Adipose tissue (tissue), 3 donors: ENCODE data around the gene CMIP. TPM values are rescaled to one million over a fixed set of nuclear protein-coding genes. Genes with fewer than 3 reads are reported as not detected.
A peak's percentile ranks its signal among the peaks of the same experiment; 100 is the strongest.

Experiments used
- H3K27ac ChIP-seq: one replicate; pipeline ENCODE4 v1.5.1; 2013; ENCODE audit warnings: low read depth, low read length
- WGBS, 3 donors: extraction: QIAGEN DNeasy Blood & Tissue Kit; methylation state at CpG; one replicate each; pipeline ENCODE4 v1.1.7; 2013; 5-methylcytosine and 5-hydroxymethylcytosine counted together
- polyA plus RNA-seq, 3 donors: library from polyadenylated mRNA; stranded (reverse); fragments of 200-250 nt; gene quantifications; one replicate each; pipeline ENCODE4 v1.2.3, GENCODE V29; 2013
- donor health status: healthy with polysubstance abuse.
- donor health status: Bipolar disorder and iron deficiency.
- donor health status: healthy.

Gene CMIP
- polyA plus RNA-seq, 3 donors = 9.2 to 22.9 (median 13.3) TPM

DNA sequence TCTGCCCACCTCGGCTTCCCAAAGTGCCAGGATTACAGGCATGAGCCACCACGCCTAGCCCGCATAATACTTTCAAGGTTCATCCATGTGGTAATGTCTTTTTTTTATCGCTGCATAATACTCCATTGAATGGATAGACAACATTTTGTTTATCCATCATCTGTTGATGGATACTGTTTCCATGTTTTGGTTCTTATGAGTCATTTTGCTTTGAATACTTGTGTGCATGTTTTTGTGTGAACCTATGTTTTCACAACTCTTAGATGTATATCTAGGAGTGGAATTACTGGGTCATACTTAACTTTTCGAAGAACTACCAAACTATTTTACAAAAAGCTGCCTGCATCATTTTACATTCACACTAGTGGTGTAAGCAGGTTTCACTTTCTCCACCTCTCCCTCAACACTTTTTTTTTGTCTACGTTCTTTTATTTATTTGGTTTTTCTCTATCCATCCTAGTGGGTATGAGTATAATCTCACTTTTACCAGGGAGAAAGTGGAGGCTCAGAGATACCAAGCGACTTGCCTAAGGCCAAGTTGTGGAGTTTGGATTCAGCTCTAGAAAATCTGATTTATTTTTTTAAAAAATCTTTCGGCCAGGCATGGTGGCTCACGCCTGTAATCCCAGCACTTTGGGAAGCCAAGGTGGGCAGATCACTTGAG, 151.2 kb downstream of the CMIP start:
- H3K27ac ChIP-seq = no peak overlapping the region
- 95 to 97% (median 97%) methylated on average over 9 of the region's 9 CpGs for WGBS, 3 donors

DNA sequence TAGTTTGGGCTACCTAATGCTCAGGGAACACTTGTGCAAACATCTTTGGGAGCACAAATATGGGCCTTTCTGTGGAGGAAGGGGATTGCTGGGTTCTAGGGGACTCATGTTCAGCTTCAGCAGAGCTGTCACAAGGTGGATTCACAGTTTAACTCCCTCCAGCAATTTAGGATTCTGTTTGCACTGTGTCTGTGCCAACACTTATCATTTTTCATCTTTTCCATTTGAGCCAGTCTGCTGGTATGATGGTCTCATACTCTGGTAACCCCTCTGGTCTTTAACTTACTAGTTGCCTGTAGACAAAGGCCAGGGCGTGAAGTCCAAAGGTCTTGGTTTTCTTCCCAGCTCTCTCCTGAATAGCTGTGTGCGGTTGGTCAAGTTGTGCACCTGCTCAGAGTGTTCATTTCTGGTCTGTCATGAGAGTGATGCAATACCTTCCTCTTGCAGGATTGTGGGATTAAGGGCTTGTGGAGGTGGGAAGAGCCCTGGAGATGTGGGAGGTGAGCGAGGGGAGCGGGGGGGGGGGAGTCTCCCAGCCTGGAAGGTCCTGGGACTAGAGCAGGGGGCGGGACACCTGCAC, 152.6 kb downstream of the CMIP start:
- 91 to 94% (median 93%) methylated on average over 5 of the region's 5 CpGs for WGBS, 3 donors

DNA sequence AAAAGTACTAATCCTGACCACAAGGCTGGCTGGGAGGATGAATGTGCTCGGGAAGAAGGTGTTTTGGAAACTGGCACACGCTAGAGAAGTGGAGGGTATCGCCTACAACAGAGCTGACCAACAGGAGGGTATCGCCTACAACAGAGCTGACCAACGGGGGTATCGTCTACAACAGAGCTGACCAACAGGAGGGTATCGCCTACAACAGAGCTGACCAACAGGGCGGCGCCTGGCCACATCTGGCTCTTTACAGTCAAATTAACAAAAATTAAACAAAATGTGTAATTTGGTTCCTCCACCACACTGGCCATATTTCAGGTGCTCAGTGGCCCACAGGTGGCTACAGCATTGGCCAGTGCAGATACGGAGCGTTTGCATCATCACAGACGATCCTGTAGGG, 153.5 kb downstream of the CMIP start:
- H3K27ac ChIP-seq = no peak overlapping the region
- WGBS, 3 donors = 89 to 96% (median 92%) methylated on average over 12 of the region's 12 CpGs

More for the DNA sequence above, 152.6 kb downstream of the CMIP start:
- H3K27ac ChIP-seq = no peak overlapping the region

DNA sequence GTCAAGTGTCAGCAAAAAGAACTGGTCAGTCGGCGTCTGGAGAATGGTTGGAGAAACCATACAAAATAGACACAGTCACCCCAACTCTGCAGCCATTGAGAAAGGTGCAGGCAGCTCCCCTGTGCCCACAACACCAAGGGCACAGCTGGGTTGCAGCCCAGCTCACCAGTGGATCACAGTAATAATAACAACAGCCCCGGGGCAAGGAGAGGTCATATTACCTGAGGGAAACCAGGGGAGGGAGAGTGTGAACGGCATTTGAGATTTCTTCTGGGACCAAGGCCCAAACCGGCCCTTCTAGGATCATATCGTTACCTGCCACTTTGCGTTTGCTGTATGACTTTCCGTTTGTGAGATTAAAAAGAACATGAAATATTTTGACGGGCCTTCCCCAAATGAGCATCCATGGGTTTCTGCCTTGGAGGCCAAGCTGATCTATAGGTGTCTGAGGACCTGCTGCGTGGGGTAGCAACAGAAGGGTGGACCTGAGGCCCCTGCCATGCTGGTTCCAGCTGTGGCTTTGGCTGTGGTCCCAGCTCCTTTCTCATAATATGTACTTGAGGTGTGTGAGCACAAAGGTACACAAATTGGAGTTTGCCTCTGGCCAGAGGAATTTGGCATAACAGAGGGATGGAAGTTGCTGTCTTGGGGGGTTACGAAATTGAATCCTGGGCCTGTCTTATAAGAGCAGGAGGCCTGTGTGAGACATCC, 154.6 kb downstream of the CMIP start:
- 44 to 92% (median 86%) methylated on average over 11 of the region's 11 CpGs for WGBS, 3 donors

DNA sequence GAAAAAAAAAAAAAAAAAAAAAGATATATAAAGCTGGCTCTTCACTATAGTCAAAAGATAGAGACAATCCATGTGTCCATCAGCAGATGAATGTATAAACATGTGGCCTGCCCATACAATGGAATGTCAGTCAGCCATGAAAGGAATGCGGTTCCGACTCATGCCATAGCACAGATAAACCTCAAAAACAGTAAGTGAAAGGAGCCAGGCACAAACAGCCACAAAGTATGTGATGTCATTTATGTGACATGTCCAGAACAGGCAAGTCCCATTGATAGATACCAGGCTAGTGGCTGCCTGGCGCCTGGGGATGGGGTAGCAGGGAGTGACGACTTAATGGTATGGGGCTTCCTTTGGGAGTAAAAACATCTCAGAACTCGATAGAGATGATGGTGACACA, 155.7 kb downstream of the CMIP start:
- 81 to 85% (median 85%) methylated on average over 5 of the region's 5 CpGs for WGBS, 3 donors
- H3K27ac ChIP-seq = no peak overlapping the region

More for the DNA sequence above, 154.6 kb downstream of the CMIP start:
- no peak overlapping the region for H3K27ac ChIP-seq

DNA sequence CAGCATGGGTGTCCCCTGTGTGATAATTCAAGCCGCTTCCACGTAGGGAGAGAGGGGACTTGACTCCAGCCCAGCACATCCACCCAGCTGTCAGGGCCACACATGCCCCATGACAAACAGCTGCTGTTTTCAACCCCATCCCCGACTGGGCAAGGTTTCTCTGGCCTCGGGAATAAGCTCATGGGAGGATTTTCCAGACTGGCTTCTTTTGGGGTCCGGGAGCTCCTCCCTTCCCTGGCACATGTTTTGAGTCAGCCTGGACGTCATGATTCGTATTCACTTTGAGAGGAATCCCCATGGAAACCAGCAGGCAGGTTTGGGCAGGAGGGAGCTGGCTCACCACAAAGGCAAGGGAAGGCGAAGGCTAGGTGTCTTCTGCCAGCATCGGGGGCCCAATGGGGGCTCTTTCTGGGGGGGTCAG, 156.4 kb downstream of the CMIP start:
- H3K27ac ChIP-seq = no peak overlapping the region

DNA sequence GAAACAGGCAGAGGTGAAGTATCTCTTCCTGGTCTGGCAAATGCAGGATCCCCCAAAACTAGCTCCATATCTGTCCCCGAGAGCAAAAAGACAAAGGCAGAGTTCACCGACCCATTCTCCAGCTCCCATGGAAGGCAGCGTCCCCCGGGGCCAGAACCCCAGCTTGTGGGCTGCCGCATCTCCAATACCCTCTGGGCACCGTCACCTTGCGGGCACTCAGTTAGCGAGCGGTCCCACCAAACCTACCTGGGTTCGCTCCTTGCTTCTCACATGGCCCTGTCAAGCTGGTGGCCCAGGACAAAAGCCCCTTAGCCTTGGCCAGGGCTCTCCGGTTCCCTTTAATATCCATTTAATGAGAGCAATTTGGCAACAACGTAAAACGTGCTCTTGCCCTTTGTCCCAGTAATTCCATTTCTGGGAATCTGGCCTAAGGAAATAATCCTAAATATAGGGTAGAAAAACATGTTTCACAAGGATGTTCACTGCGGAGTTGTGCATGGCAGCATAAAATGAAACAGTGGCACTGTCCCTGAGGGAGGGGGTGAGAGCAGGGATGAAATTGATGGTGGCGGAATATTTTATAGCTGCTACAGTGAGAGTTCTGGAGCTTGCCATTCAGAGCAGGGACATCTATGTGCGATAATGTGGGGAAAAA, 157.1 kb downstream of the CMIP start:
- 73 to 80% (median 78%) methylated on average over 16 of the region's 16 CpGs for WGBS, 3 donors
- no peak overlapping the region for H3K27ac ChIP-seq

More for the DNA sequence above, 156.4 kb downstream of the CMIP start:
- WGBS, 3 donors = 53 to 73% (median 58%) methylated on average over 9 of the region's 9 CpGs

DNA sequence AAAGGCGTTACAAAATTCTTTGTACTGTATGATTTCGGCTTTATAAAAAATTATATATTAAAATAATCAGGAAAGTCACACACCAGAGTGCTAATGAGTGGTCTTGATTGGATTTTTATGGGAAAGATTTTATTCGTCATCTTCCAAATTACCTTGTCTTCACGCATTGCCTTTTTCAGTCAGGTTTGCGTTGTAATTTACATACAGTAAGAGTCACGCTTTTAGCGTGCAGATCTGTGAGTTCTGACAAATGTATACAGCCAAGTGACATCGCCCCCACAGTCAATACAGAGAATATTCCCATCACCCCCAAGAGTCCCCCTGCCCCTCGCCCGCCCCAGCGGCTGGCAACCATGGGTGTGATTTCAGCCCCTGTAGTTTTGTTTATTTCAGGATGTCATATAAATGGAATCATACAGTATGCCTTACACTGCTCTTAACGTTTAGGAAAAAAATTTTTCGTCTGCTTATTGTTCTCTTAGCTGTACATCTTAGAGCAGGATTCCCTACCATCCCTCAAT, 157.7 kb downstream of the CMIP start:
- H3K27ac ChIP-seq = no peak overlapping the region
- 86 to 89% (median 89%) methylated on average over 13 of the region's 13 CpGs for WGBS, 3 donors

DNA sequence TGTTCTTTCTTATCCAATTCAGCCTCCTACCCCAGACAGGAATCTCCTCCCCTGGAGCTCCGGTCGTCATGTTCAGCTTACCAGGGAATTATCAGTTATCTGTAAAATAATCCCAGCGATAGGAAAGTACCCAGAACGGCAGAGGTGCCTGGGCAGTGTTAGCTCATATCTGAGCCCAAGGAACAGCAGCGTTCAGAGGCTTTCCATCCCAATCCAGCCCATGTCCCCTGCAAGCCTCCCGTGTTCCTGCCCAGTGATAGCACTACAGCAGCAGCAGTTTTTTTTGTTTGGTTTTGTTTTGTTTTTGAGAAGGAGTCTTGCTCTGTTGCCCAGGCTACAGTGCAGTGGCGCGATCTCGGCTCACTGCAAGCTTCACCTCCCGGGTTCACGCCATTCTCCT, 158.2 kb downstream of the CMIP start:
- 81 to 90% (median 87%) methylated on average over 11 of the region's 11 CpGs for WGBS, 3 donors

DNA sequence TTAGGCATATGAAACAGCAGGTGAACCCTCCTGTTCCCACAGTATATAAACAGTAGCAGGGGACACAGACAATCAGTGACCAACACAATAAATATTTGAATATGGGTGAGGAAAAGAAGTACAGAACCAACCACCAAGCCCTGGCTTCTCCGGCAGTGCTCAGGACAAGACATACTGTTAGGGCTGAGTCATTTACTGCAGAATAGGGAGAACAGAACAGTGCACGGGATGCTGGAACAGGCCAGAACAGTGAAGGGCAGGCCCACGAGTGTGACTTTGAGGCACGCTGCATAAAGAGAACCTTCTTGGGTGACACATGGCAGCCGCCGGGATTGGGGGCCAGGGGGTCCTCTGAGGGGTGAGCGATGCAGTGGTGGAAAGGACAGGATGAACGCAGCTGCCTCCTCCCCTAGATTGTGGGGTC, 160.4 kb downstream of the CMIP start:
- WGBS, 3 donors = 88 to 91% (median 91%) methylated on average over 8 of the region's 8 CpGs
- H3K27ac ChIP-seq = no peak overlapping the region

More for the DNA sequence above, 158.2 kb downstream of the CMIP start:
- no peak overlapping the region for H3K27ac ChIP-seq

DNA sequence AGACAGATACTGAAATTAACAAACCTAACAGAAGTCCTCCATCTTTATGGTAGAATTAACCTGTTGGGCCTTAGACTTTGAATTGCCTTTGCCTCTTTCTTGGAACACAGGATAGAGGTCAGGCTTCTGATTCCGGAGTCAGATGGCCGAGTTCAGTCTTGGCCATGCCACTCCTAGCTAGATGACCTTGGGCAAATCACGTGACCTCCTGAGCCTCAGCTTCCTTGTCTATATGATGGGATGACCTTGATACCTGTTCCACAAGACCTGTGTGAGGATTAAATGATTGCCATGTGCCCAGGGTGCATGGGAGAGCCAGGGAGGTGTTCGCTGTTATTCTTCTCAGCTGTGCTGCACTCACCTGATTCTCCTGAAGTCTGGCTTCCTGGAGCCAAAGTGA, 161.4 kb downstream of the CMIP start:
- no peak overlapping the region for H3K27ac ChIP-seq
- 48 to 97% (median 96%) methylated on average over 4 of the region's 4 CpGs for WGBS, 3 donors

DNA sequence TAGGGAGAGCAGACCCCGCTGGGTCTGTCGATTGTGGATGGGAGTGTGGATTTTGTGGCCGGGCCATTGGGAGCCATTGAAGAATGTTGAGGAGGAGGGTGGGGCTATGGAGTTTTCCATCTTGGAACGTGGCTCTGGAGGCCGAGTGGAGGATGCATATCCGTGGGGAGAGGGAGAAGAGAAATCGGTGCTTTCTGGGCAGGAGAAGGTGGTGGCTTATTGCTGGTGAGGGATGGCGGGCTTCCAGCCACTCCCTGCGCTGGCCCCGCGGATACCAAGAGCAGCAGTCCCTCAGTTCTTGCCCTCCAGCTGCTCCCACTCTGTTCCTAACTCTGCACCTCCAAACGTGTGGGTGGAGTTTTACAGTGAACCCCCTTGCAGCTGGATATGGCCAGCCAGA, 162.4 kb downstream of the CMIP start:
- 92 to 96% (median 95%) methylated on average over 12 of the region's 12 CpGs for WGBS, 3 donors
- H3K27ac ChIP-seq = no peak overlapping the region

DNA sequence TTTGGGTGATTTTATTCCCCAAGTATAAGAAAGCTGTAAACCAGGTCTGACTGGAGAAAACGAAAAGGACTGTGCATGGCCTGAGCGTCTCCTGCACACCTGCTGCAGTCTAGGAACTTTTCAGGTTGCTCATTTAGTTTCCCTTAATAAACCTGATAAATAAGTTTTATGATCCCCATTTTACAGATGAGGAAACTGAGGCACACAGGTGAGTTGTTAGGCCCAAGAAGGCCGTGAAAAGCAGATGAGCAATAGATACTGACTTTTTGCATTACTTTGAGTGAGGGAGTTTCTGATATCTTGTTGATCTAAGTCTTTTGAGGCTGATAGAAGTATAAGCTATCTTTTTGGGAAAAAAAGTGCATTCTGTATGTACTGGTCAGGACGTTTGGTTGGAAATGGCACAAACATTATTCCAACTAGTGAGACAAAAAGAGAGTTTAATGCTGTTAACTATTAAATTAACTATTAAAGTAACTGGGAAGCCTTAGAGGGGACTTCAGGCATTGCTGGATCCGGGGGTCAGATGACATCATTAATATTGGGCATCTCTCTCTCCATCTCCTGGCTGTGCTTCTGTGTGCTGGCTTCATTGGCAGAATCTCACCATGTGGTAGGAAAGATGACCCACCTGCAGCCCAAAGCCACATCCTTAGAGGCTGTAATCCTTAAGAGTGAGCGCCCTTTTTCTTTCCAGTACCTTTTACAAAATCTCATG, 163.4 kb downstream of the CMIP start:
- 92 to 96% (median 95%) methylated on average over 6 of the region's 6 CpGs for WGBS, 3 donors
- H3K27ac ChIP-seq = no peak overlapping the region

DNA sequence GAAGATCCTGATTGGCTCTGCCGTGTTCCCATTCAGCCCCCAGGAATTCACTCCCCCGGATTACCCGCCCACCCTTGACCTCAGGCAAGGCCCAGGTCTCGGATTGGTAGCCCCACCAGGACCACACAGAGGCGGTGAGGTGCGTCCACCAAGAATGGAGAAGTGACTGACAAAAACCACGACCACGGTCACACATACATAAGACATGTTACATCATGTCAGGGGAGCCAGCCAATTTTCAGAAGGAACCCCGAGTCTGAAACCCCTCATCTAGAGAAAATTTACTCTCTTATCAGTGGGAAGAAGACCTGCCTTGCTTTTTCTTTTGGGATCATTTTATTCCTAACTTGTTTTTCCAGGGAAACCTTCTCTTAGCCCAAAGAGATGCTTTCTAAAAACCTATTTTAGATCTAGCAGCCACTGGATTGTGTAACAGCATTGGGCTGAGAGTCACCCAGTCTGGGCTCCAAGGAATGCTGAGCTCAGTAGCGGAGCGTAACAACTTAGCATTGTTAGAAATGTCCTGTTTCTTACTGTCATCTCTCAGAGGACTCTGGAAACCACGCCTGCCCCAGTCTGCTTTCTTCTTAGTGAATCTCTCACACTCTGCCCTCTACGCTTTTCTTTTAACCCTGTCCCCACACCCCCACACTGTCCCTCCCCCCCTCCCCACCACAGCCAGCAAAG, 164.1 kb downstream of the CMIP start:
- 51 to 83% (median 51%) methylated on average over 13 of the region's 13 CpGs for WGBS, 3 donors
- no peak overlapping the region for H3K27ac ChIP-seq

DNA sequence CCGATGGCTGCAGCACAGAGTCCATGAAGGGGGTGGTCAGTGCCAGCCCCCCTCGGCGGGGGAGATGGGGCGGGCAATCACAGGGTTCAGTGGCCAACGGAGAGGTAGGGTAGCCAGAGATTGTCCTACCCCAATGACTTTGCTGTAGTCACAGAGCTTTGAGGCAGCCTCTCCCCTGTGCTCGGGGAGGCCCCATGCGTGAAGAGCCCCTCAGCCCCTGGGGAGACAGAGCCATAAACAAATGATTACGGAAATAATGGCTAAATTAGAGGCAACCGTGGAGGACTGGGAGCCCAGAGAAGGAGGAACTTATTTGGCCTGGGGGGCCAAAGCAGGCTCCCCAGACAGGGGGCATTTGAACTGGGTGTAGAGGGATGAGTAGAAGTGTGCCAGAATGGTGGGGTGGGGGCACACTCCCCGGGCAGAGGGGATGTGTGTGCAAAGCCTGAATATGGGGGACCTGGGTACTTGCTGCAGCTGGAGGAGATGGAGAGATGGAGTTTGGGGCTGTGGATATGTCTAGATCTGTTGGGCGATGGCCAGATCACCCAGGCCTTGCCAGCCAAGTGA, 164.8 kb downstream of the CMIP start:
- 71 to 88% (median 79%) methylated on average over 11 of the region's 11 CpGs for WGBS, 3 donors
- no peak overlapping the region for H3K27ac ChIP-seq

DNA sequence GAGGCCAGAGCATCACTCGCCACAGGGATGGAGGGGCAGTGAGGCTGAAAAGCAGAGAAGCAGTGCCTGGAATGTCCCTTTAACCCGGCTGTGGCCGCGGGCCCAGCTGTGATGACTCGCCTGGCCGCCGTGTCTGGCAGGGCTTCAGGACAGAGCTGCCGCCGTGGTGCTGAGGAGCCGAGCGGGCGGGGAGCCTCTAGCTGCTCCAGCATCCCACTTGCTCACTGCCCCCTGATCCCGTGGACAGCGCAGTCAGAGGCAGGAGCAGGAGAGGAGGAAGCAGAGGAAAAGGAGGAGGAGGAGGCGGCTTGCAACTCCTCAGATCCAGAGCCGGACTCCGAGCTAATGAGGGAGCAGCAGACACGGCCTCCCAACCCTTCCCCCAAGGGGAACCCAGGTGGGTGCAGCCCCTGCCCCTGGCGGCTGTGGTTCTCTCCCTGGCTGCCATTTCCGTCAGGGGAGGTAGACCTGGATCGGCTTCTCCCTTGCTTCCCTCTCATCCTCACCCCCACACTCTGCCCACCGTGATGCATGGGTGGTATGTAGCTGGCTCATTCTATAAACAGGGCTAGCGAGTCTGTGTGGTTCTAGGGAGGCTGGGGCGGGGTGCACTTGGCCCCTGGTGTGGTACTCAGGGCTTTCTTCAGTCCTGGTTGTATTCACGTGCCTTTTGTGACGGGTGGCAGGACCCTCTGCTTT, 165.7 kb downstream of the CMIP start:
- H3K27ac ChIP-seq = no peak overlapping the region
- WGBS, 3 donors = 45 to 71% (median 51%) methylated on average over 25 to 26 of the region's 26 CpGs

DNA sequence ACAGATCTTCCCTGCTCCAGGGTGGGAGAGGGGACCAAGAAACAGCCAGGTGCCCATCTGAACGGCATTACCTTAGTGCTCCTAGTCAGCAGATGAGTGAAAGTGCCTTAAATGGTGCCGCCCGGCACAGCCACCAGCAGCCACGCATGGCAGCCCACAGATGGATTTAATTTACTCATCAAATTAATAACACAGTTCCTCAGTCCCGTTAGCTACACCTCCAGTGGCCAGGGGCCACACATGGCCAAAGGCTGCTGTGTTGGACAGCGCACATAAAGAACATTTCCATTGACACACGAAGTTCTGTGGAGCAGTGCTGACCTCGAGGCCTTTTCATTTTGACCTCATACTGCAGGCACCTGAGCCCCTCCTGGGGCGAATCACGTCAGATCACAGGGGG, 166.3 kb downstream of the CMIP start:
- WGBS, 3 donors = 84 to 88% (median 88%) methylated on average over 10 of the region's 10 CpGs
- peak overlapping the region; percentile 29 for H3K27ac ChIP-seq
